ENCODE results near the gene LIMD2.

GRCh38 chr17:63701868-63702720 lies 2.2 kb upstream of the LIMD2 start:
- no peak for TF ChIP-seq CTCF (conservative IDR thresholded peaks at IDR 0.05; ENCODE audit: low read depth, low read length)
- no peak for TF ChIP-seq EZH2 (IDR thresholded peaks at IDR 0.05; ENCODE audit: borderline replicate concordance, low read depth, low read length, poor library complexity, severe bottlenecking)

Measured in A673 (cell line).